Measurements from ENCODE around the gene MLLT6. TPM values are rescaled to one million over a fixed set of nuclear protein-coding genes. Genes with fewer than 3 reads are reported as not detected.

MLLT6 gene
- total and polyA plus RNA-seq, 2 of the 13 experiments (the other 11 are each of a cell fraction or from before 2014, with no cell fraction given): 50.7 to 69.5 TPM

DNA sequence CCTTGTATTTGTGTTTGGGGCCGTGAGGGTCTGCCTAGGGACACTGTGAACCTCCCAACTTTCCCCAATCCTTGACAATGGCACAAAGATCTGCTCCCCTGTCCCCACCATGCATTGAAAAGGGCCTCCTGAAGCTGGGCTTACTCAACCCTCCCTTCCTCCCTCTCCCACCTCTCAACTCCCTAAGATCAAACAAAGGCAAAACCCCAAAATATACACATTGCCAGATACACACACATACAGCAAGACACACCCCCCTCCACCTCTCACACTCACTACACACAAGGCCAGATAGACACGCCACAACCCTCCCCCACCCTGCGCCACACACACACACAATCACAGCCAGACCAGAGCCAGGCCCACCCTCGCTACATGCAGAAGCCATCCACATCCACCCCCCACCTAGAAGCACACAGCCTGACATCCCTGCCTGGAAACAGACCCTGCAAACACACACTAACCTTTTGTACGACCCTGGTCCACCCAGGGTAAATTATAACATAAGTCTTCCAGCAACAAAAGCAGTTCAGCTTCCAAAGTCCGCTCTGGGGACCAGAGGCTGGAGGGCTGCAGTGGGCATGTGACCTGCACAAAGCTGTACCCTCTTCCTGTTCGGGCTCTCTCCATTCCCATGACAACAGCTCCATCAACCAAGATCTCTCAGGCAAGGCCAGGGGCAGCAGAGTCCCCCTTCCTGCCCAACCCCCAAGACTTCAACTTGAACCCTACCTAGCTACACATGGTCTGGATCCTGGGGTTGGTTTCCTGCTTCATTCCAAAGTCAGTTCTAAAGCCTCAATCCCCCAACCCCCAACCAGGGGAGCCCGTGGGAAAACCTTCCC is 41.2 kb downstream of the MLLT6 start (continued):
- TF ChIP-seq, protein P1, sequence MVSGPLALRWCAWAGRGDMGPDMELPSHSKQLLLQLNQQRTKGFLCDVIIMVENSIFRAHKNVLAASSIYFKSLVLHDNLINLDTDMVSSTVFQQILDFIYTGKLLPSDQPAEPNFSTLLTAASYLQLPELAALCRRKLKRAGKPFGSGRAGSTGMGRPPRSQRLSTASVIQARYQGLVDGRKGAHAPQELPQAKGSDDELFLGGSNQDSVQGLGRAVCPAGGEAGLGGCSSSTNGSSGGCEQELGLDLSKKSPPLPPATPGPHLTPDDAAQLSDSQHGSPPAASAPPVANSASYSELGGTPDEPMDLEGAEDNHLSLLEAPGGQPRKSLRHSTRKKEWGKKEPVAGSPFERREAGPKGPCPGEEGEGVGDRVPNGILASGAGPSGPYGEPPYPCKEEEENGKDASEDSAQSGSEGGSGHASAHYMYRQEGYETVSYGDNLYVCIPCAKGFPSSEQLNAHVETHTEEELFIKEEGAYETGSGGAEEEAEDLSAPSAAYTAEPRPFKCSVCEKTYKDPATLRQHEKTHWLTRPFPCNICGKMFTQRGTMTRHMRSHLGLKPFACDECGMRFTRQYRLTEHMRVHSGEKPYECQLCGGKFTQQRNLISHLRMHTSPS (CRISPR knock-in tag; IDR thresholded peaks at IDR 0.05; ENCODE audit: low read depth): no peak
- 0 out of 2 replicates have a peak, but pooled peaks have one; percentile 26 for TF ChIP-seq ZNF615 (CRISPR knock-in tag; IDR thresholded peaks at IDR 0.05; ENCODE audit: borderline replicate concordance)
- no peak for TF ChIP-seq ZSCAN22 (CRISPR knock-in tag; IDR thresholded peaks at IDR 0.05)
- TF ChIP-seq, protein P2, sequence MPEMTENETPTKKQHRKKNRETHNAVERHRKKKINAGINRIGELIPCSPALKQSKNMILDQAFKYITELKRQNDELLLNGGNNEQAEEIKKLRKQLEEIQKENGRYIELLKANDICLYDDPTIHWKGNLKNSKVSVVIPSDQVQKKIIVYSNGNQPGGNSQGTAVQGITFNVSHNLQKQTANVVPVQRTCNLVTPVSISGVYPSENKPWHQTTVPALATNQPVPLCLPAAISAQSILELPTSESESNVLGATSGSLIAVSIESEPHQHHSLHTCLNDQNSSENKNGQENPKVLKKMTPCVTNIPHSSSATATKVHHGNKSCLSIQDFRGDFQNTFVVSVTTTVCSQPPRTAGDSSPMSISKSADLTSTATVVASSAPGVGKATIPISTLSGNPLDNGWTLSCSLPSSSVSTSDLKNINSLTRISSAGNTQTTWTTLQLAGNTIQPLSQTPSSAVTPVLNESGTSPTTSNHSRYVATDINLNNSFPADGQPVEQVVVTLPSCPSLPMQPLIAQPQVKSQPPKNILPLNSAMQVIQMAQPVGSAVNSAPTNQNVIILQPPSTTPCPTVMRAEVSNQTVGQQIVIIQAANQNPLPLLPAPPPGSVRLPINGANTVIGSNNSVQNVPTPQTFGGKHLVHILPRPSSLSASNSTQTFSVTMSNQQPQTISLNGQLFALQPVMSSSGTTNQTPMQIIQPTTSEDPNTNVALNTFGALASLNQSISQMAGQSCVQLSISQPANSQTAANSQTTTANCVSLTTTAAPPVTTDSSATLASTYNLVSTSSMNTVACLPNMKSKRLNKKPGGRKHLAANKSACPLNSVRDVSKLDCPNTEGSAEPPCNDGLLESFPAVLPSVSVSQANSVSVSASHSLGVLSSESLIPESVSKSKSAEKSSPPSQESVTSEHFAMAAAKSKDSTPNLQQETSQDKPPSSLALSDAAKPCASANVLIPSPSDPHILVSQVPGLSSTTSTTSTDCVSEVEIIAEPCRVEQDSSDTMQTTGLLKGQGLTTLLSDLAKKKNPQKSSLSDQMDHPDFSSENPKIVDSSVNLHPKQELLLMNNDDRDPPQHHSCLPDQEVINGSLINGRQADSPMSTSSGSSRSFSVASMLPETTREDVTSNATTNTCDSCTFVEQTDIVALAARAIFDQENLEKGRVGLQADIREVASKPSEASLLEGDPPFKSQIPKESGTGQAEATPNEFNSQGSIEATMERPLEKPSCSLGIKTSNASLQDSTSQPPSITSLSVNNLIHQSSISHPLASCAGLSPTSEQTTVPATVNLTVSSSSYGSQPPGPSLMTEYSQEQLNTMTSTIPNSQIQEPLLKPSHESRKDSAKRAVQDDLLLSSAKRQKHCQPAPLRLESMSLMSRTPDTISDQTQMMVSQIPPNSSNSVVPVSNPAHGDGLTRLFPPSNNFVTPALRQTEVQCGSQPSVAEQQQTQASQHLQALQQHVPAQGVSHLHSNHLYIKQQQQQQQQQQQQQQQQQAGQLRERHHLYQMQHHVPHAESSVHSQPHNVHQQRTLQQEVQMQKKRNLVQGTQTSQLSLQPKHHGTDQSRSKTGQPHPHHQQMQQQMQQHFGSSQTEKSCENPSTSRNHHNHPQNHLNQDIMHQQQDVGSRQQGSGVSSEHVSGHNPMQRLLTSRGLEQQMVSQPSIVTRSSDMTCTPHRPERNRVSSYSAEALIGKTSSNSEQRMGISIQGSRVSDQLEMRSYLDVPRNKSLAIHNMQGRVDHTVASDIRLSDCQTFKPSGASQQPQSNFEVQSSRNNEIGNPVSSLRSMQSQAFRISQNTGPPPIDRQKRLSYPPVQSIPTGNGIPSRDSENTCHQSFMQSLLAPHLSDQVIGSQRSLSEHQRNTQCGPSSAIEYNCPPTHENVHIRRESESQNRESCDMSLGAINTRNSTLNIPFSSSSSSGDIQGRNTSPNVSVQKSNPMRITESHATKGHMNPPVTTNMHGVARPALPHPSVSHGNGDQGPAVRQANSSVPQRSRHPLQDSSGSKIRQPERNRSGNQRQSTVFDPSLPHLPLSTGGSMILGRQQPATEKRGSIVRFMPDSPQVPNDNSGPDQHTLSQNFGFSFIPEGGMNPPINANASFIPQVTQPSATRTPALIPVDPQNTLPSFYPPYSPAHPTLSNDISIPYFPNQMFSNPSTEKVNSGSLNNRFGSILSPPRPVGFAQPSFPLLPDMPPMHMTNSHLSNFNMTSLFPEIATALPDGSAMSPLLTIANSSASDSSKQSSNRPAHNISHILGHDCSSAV (CRISPR knock-in tag; IDR thresholded peaks at IDR 0.05; ENCODE audit: borderline replicate concordance): no peak
- TF ChIP-seq, protein P3, sequence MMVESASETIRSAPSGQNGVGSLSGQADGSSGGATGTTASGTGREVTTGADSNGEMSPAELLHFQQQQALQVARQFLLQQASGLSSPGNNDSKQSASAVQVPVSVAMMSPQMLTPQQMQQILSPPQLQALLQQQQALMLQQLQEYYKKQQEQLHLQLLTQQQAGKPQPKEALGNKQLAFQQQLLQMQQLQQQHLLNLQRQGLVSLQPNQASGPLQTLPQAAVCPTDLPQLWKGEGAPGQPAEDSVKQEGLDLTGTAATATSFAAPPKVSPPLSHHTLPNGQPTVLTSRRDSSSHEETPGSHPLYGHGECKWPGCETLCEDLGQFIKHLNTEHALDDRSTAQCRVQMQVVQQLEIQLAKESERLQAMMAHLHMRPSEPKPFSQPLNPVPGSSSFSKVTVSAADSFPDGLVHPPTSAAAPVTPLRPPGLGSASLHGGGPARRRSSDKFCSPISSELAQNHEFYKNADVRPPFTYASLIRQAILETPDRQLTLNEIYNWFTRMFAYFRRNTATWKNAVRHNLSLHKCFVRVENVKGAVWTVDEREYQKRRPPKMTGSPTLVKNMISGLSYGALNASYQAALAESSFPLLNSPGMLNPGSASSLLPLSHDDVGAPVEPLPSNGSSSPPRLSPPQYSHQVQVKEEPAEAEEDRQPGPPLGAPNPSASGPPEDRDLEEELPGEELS (CRISPR knock-in tag; IDR thresholded peaks at IDR 0.05): peak; percentile 73
- no peak for TF ChIP-seq ZNF337 (CRISPR knock-in tag; IDR thresholded peaks at IDR 0.05; ENCODE audit: borderline replicate concordance, low read depth)
- TF ChIP-seq, protein P4, sequence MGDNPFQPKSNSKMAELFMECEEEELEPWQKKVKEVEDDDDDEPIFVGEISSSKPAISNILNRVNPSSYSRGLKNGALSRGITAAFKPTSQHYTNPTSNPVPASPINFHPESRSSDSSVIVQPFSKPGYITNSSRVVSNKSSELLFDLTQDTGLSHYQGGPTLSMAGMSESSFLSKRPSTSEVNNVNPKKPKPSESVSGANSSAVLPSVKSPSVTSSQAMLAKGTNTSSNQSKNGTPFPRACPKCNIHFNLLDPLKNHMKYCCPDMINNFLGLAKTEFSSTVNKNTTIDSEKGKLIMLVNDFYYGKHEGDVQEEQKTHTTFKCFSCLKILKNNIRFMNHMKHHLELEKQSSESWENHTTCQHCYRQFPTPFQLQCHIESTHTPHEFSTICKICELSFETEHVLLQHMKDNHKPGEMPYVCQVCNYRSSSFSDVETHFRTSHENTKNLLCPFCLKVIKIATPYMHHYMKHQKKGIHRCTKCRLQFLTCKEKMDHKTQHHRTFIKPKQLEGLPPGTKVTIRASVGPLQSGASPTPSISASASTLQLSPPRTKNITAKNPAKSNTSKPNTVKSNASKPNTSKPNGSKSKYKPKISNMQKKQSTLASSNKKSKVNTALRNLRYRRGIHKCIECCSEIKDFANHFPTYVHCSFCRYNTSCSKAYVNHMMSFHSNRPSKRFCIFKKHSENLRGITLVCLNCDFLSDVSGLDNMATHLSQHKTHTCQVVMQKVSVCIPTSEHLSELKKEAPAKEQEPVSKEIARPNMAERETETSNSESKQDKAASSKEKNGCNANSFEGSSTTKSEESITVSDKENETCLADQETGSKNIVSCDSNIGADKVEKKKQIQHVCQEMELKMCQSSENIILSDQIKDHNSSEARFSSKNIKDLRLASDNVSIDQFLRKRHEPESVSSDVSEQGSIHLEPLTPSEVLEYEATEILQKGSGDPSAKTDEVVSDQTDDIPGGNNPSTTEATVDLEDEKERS (CRISPR knock-in tag; IDR thresholded peaks at IDR 0.05): peak; percentile 63; the same call in 1 of the 2 replicates
- no peak for TF ChIP-seq ZNF326 (CRISPR knock-in tag; IDR thresholded peaks at IDR 0.05; ENCODE audit: borderline replicate concordance)
- TF ChIP-seq, protein P5, sequence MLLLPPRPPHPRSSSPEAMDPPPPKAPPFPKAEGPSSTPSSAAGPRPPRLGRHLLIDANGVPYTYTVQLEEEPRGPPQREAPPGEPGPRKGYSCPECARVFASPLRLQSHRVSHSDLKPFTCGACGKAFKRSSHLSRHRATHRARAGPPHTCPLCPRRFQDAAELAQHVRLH (CRISPR knock-in tag; IDR thresholded peaks at IDR 0.05; ENCODE audit: borderline replicate concordance, low read depth): peak; percentile 68; the same call in 1 of the 2 replicates

Data from HepG2 (cell line).